Cardiac septum (tissue), 1 donor: ENCODE measurements around the gene IRS2. TPM values are rescaled to one million over a fixed set of nuclear protein-coding genes. Genes with fewer than 3 reads are reported as not detected.

Experiments
- DNase-seq: peaks from one replicate; pipeline ENCODE4 v3.0.0-alpha.2; 2020; ENCODE audit warnings: low spot score
- intact Hi-C: fragments of 100-400 bp; cut with DNase I; formaldehyde crosslinking; loops from one replicate; pipeline ENCODE4 v1.14.0; 2022
- total RNA-seq: library from RNA; stranded (reverse); fragmentation: NEBNext Ultra II Directional; extraction: Animal tissue kit (Norgen Biotek cat#: 25700); gene quantifications from one replicate; pipeline ENCODE4 v1.2.1, GENCODE V29; 2021
- donor health status: DM: no; HTN: no; CAD: no.

IRS2 gene
- total RNA-seq, 1 donor from 2014 or later, result 12.0 TPM

DNA sequence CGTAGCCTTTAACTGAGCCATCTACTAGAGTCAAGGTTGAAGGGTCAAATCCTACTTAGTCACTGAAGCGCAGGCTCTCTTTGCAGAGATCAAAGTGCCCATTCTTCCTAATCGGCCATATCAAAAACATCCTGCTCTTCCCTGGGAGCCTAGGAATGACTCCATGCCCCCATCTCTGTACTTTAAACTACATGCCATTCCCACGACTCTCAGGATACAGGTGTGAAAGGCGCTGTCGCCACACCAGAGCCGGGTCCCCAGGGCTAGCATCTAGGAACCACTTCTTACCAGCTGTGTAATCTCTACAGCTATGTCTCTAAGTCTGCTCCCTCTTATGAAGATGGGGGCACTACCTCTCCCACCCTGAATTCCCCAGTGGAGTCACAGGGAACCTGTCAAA, 22.3 kb downstream of the IRS2 start:
- DNase-seq, result no peak
- intact Hi-C loops, result no loop called here

DNA sequence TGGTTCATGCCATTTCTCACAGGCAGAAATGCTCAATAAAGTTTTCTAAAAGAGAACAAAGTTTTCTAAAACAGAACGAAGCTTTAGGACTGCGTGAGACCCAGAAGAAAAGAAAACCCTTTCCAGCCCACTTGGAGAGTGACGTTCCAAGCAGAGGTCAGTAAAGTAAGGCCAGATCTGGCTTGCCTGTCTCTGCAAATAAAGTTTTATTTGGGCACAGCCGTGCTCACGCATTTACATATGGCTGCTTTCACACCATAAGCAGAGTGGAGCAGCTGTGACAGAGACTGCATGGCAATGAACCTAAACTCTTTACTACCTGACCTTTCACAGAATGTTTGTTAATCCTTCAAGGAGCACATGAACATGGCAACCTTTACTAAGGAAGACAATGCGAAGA, 23.6 kb downstream of the IRS2 start:
- intact Hi-C loops, result no loop called here
- no peak for DNase-seq

DNA sequence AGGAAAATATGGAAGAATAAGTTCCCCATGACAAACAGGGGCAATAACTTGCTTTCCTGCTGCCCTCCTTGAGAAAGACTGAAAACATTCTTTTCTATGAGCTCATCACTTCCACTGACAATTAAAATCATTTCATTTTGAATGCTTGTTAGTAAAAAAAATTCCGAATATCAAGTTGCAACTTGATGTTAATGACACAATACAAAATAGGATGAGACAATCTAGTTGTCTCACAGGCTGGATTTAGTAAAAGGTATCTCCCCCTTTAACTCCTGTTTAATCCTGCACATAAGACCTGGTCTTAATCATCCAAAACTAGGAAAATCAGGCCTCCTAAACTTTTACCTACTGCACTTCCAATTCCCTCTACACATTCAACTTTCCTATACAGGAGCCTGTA, 24.7 kb downstream of the IRS2 start:
- no peak for DNase-seq
- intact Hi-C loops, result no loop called here

DNA sequence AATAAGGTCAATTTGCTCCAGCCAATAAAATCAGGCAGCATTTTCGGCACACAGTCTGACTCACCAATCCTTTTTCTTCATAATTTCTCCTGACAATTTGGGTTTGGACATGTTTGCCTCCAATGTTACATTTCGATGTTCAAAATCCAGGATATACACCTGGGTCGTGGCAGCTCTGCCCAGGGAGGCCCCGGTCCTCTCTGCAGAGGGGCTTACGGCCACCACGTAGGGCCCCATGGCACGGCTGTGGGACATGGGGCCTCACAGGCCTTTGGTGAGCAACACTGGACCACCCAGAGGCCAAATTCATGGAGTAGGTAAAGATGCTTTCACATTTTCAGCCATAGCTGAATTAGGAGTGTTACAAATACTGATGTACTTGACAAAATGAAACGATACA, 25.4 kb downstream of the IRS2 start:
- DNase-seq, result no peak
- intact Hi-C loops, result no loop called here

GRCh38 chr13:109760402-109760801, 26.0 kb downstream of the IRS2 start:
- intact Hi-C loops, result no loop called here
- no peak for DNase-seq

DNA sequence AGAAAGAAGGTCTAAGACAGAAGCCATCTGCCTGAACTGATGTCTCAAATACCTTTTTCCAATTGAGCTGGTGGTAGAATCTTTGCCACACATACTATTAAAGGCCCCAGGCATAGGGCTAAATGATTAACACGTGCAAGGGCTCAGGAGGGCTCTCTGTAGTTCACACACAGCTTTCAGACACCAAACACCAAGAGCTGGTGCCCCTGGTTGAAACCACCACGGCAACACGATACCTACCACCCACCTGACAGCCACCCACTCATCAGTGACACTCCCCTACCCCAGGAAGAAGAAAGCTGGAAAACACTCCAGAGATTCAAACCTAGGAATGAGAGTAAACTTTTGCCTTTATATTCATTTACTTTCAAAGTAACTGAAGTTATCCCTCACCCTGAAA, 26.8 kb downstream of the IRS2 start:
- intact Hi-C loops, result no loop called here
- no peak for DNase-seq

- intact Hi-C loops, result no loop called here
- no peak for DNase-seq
These were observed 27.4 kb downstream of the IRS2 start for GRCh38 chr13:109758937-109759480.

- DNase-seq, result no peak
- intact Hi-C loops, result no loop called here
These were observed 29.6 kb downstream of the IRS2 start for GRCh38 chr13:109756778-109757177.

DNA sequence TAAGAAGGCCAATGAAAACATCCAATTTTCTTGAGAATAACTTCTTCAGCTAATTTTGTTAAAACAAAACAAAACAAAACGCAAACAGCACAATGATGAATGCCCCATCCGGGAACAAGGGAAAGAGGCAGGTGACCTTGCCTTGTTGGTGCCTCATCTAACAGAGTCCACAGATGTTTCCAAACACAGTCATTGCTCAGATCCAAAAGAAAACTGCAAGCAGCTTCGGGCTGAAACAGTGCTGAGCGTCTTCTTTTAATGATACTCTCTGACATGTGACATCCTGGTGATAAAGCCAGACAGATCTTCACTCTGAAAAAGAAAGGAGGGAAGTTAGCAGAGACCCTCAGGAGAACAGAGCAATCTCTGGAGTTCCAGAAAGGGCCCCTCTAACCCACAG, 30.4 kb downstream of the IRS2 start:
- DNase-seq, result no peak
- intact Hi-C loops, result no loop called here

GRCh38 chr13:109755551-109755950, 30.8 kb downstream of the IRS2 start:
- intact Hi-C loops, result no loop called here
- no peak for DNase-seq

GRCh38 chr13:109751477-109751876, 34.9 kb downstream of the IRS2 start:
- intact Hi-C loops, result no loop called here
- DNase-seq, result no peak

GRCh38 chr13:109750221-109750775, 36.1 kb downstream of the IRS2 start:
- intact Hi-C loops, result no loop called here
- no peak for DNase-seq

DNA sequence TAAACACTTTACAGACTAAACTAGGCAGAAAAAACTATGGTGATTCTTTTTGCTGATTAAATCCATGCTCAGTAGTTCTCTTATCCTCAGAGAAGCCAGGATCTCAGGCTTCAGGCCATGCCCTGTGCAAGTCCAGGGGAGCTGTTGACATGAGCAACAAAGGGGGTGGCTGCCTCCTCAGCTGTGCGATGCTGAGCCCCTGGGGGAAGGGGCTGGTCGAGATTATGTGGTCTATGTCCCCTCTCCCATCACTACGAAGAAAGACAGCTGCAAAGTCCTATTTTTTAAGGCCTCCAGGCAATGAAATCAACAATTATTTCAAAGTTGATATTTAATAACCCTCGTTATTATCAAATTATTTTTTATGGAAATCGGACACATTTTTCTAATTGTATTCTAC, 37.0 kb downstream of the IRS2 start:
- no peak for DNase-seq
- intact Hi-C loops, result no loop called here

GRCh38 chr13:109748677-109749076, 37.7 kb downstream of the IRS2 start:
- intact Hi-C loops, result no loop called here
- no peak for DNase-seq

DNA sequence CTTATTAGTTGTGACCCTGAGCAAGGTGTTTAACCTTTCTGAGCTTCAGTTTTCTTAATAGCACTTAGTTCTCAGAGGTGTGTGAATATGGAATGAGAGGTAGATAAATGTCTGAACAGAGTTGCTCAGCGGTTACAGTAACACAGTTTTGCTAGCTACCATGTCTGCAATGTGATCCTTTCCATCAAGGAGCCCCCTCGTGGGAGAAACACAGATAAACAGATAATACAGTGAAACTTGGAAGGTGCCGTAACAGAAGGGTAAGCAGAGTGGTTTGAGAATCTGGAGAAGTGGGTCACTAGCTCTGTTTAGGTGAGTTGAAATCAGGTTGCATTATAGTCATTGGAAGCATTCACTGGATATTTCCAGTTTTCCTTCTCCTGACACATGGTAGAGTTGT, 38.9 kb downstream of the IRS2 start:
- no peak for DNase-seq
- intact Hi-C loops, result no loop called here

GRCh38 chr13:109746364-109746763, 40.0 kb downstream of the IRS2 start:
- no peak for DNase-seq
- intact Hi-C loops, result no loop called here

DNA sequence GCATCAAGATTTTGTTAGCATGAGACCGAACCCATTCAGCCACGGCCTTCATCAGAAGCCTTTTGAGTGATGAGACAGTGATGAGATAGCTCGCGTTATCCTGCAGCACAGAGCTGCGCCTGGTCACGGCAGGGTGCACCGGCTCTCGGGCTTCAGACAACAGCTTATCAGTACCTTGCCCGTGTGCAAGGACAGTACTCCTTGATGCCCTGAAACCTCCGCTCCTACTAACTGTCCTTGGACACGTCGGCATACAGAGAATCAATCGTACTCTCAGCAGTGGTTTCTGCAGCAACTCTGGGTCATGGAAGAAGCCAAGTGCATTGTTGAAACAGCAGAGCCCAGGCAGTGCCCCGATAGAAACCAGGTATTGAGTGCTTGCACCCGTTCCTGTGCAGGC, 40.7 kb downstream of the IRS2 start:
- intact Hi-C loops, result no loop called here
- DNase-seq, result no peak

- intact Hi-C loops, result no loop called here
These were observed 41.3 kb downstream of the IRS2 start for GRCh38 chr13:109745060-109745459.

GRCh38 chr13:109744512-109745051, 41.8 kb downstream of the IRS2 start:
- DNase-seq, result no peak
- intact Hi-C loops, result no loop called here

More at GRCh38 chr13:109745060-109745459, 41.3 kb downstream of the IRS2 start:
- DNase-seq, result no peak

GRCh38 chr13:109743706-109744453, 42.5 kb downstream of the IRS2 start:
- DNase-seq, result no peak
- intact Hi-C loops, result no loop called here

- intact Hi-C loops, result no loop called here
- DNase-seq, result no peak
These were observed 44.4 kb downstream of the IRS2 start for GRCh38 chr13:109741966-109742365.
